Esophagus mucosa (tissue), 1 donor: ENCODE results near the gene TDRD15. TPM values are rescaled to one million over a fixed set of nuclear protein-coding genes. Genes with fewer than 3 reads are reported as not detected.
"Not testable (repeated sequence)": the region's sequence is repeated elsewhere in the genome, so short reads cannot be mapped to it uniquely, and the experiment has no call there.

Experiments
- ATAC-seq: fragments of 200-7000 bp; cut with Tn5 transposase; one replicate; pipeline ENCODE4 v1.9.1; 2020
- total RNA-seq: library from RNA; stranded (reverse); gene quantifications from one replicate; pipeline ENCODE4 v1.2.4, GENCODE V29; 2023
- donor health status: DM: yes; HTN: yes; CAD: no.

The TDRD15 gene
- total RNA-seq, result not detected

- no peak for ATAC-seq
These were observed at the start of gene TDRD15 for GRCh38 chr2:21123473-21124393. TDRD15 (plus strand) TSS chr2:21123968; CDS start chr2:21137468, 13,500 bp downstream.

- ATAC-seq, result no peak
These were observed 45.5 kb upstream of the TDRD15 start for GRCh38 chr2:21078296-21078695.

DNA sequence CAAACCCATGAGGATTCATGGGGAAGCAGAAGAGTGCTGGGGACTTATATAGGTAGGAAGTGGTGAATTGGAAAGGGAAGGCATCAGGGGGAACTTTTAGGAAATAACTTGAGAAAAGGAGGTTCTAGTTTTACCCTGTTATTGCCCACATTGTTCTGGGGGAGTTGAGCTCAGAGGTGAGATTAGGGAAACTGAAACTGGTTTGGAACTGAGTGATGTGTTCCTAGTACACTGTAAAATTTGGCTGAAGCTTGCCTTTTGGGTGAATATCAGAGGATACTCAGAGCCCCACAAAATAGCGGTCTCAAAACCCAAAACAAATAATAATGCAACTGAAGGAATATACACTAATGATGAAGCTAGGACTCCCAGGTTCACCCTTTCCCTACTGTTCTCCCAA lies 40.3 kb upstream of the TDRD15 start:
- no peak for ATAC-seq

DNA sequence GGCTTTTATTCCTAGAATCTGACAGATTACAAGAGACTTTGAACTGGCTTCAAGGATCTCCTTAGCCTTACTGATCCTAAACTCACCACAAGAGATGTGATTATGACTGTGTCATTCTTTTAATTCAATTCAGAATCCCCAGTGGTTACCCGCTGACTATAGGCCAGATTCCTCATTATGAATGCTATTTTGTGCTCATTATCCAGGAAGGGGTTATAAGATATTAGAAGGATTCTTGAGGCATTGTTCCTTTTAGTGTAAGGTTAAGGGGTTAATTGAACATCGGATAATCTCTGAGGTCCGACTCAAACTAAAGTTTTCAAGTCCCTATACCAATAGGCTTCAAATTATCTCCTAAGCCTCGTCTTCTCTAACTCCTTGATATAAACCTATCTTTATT lies 39.4 kb upstream of the TDRD15 start:
- ATAC-seq, result no peak

GRCh38 chr2:21092308-21092869 lies 31.4 kb upstream of the TDRD15 start:
- ATAC-seq, result no peak

- ATAC-seq, result no peak
These were observed 28.6 kb upstream of the TDRD15 start for GRCh38 chr2:21095178-21095577.

DNA sequence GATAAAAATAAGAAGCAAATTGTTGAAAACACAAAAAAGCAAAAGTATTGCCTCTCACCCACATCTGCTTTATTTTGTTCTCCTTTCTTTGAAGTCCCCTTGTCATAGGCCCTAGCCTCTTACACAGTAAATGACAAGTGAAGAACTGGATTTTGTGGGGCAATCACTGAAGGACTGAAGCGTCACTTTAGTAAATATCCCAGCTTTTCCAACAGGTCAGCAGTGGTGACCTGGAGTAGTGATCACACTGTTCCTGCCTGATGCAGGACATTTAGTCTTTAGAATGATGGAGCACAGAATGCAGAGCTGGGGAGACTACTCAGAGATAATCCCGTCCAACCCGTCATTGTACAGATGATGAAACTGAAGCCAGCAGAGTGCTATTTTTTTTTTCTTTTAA lies 28.1 kb upstream of the TDRD15 start:
- ATAC-seq, result no peak

DNA sequence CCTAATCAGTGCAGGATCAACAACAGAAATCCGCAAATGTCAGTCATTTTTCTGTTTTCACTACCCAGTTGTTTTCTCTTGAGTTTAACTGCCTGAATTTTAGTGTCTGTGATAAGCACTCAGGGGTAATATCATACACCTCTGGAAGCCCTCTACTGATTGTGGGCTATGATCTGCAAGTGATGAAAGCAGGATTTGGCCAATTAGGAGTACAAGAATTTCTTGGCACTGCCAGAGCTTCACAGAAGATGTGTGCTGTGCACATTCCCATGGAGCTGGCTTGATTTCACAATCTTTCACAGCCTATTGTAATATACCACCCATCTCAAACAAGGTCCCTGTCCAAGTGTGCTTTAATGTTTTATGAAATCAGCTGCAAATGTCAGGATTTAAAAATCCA lies 27.3 kb upstream of the TDRD15 start:
- ATAC-seq, result no peak

GRCh38 chr2:21097331-21097730 lies 26.4 kb upstream of the TDRD15 start:
- ATAC-seq, result no peak

DNA sequence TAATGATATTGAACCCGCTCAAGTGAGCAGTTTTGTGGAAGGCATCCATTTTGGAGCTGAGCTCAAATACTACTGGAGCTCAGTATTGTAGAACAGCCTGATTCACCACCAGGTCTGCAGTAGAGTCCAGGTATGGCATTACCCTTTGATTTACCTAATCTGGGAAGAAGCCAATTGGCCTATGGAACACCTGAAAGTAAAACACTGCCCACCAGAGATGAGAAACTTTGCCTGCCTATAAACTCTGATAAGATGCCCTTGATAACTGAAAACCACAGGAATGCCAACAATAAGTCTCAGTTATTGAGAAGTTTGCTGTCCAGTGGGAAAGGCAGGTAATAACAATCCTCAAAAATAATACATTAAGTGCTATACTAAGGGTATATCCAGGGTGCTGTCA lies 25.5 kb upstream of the TDRD15 start:
- no peak for ATAC-seq

- no peak for ATAC-seq
These were observed 24.4 kb upstream of the TDRD15 start for GRCh38 chr2:21099281-21099907.

DNA sequence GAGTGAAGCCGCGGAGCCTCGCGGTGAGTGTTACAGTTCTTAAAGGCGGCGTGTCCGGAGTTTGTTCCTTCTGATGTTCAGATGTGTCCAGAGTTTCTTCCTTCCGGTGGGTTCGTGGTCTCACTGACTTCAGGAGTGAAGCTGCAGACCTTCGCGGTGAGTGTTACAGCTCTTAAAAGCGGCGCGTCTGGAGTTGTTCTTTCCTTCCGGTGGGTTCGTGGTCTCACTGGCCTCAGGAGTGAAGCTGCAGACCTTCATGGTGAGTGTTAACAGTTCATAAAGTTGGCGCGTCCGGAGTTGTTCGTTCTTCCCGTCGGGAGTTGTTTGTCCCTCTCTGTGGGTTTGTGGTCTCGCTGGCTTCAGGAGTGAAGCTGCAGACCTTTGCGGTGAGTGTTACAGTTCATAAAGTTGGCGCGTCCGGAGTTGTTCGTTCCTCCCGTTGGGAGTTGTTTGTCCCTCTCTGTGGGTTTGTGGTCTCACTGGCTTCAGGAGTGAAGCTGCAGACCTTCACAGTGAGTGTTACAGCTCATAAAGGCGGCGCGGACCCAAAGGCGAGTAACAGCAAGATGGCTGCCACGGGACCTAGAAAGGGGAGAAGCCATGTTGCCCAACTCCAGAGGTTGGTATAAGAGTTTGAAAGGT lies 22.1 kb upstream of the TDRD15 start:
- not testable (repeated sequence) for ATAC-seq

GRCh38 chr2:21102356-21102755 lies 21.4 kb upstream of the TDRD15 start:
- no peak for ATAC-seq

DNA sequence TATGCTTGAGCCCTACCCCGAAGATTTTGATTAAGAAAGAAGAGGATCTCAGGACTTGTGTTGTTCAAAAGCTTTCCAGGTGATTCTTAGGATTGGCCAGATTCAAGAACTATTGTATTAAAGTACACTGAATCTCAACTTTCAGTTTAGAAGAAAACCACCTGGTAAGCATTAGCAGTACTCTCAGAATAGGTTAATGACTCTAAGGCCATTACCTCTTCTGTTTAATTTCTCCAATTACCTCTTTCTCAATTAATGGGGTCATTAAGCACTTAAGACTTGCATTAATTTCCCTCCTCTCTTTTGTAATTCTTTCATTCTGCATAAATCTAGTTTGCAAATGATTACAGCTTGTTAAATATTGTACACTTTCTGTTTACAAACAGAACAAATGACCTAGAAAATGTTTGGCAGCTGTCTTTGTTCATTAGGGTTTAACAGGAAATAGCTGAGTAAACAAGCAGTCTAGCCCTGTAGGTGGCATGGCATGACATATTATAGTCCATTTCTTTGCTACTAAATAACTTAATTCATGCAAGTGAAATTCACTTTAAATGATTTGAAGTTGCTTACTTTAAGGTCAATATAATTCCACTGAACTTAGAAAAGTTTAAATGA lies 20.4 kb upstream of the TDRD15 start:
- no peak for ATAC-seq

DNA sequence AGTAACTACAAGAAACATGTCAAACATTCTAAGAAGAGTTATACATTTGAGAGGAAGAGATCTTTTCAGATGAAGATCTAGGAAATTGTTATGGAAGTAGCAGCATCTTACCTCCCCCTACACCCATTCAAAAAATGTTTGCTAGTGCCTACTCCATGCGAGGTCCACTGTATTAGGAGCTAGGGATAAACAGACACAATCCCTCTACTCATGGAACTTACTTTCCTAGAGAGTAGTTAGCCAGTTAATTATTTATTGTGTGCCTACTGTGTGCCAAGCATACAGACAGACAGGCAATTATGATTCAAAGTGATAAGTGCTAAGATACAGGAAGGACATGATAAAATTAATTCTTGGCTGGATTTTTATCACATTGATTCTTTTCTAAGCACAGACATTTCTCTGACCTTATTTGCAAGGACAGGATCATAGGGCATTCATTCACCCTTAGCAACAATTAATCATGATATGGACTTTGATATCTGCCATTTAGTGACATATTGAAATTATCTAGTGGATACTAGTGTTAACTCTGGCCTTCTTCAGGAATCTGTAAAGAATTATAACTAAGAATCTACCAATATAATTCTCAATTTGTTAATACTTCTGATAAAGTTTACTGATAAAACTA lies 19.6 kb upstream of the TDRD15 start:
- no peak for ATAC-seq

DNA sequence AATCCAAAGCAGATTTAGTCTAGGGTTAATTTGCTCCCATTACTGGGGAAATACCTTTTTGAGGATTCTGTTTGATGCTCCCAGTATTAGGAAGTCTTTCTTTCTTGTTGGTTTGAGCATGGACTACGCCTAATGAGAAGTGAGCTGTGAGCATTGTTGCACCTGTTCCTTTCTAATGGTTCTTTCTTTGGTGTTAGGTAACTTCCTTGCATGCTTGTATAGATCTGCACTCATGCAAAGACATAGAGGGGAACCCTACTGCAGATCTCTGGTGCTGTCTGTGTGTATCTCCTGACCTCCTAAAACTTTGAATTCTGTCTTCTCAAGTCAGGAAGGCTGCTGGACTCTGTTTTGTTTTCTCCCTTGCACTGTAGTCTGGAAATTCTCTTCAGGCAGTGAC lies 12.8 kb upstream of the TDRD15 start:
- no peak for ATAC-seq

- no peak for ATAC-seq
These were observed 6.1 kb upstream of the TDRD15 start for GRCh38 chr2:21117688-21118087.

DNA sequence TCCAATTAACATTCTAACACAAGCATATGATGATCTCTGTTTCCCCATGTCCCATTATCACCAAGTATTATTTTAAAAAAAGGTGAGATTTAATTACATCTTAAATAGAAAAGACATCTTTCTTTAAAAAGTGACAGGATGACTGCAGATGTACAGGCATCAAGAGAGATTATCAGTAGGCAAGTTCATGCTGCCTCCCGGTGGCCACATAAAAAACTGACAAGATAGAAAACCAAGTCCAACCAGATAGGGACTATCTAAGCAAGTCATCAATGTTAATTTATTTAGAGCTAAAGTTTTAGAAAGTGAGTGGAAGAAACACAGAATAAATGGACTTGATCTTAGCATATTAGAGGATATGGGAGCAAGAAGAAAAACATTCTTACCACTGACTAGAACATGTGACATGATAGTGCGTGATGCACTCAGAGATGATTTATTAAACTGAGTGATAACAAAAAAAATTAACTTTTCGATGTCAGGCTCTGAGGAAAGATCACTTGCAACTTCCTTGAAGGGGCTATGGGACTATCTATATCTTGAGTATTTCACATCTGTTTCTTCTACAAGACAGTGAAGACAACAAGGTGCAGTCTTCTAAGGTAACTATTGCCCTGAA lies 5.4 kb upstream of the TDRD15 start:
- ATAC-seq, result no peak

- no peak for ATAC-seq
These were observed 8.1 kb downstream of the TDRD15 start for GRCh38 chr2:21131861-21132260.

GRCh38 chr2:21135585-21135984 lies 11.8 kb downstream of the TDRD15 start:
- no peak for ATAC-seq

- no peak for ATAC-seq
These were observed 18.4 kb downstream of the TDRD15 start for GRCh38 chr2:21142149-21142548.

GRCh38 chr2:21146638-21147037 lies 22.9 kb downstream of the TDRD15 start:
- no peak for ATAC-seq
